Myocyte (in vitro differentiated cells): ENCODE data around the gene SMOC2. TPM values are rescaled to one million over a fixed set of nuclear protein-coding genes. Genes with fewer than 3 reads are reported as not detected.

Experiments
- DNase-seq: peaks from one replicate; pipeline ENCODE4 v3.0.0-alpha.2; 2012; ENCODE audit warnings: low read depth
- total RNA-seq: library from RNA; depleted of rRNA; stranded (reverse); fragments of >200 nt; gene quantifications from 2 replicates; pipeline ENCODE4 v1.2.3, GENCODE V29; 2014

Gene SMOC2
- total RNA-seq, 1 donor from 2014 or later = not detected

- DNase-seq = no peak
Observed at GRCh38 chr6:168479421-168479820, 38.4 kb downstream of the SMOC2 start.

- DNase-seq = no peak
Observed at GRCh38 chr6:168480481-168480880, 39.5 kb downstream of the SMOC2 start.

GRCh38 chr6:168485818-168486217 lies 44.8 kb downstream of the SMOC2 start:
- no peak for DNase-seq

- no peak for DNase-seq
Observed at GRCh38 chr6:168490757-168491156, 49.8 kb downstream of the SMOC2 start.

GRCh38 chr6:168493976-168494375 lies 53.0 kb downstream of the SMOC2 start:
- no peak for DNase-seq

GRCh38 chr6:168494726-168495125 lies 53.7 kb downstream of the SMOC2 start:
- DNase-seq = no peak

GRCh38 chr6:168495133-168495532 lies 54.1 kb downstream of the SMOC2 start:
- no peak for DNase-seq

GRCh38 chr6:168495636-168496035 lies 54.7 kb downstream of the SMOC2 start:
- DNase-seq = no peak

GRCh38 chr6:168496139-168496996 lies 55.4 kb downstream of the SMOC2 start:
- no peak for DNase-seq

- no peak for DNase-seq
Observed at GRCh38 chr6:168496997-168497331, 56.0 kb downstream of the SMOC2 start.

- no peak for DNase-seq
Observed at GRCh38 chr6:168497381-168497780, 56.4 kb downstream of the SMOC2 start.

- no peak for DNase-seq
Observed at GRCh38 chr6:168498161-168498843, 57.3 kb downstream of the SMOC2 start.

- DNase-seq = no peak
Observed at GRCh38 chr6:168499045-168499650, 58.2 kb downstream of the SMOC2 start.

GRCh38 chr6:168500519-168500918 lies 59.5 kb downstream of the SMOC2 start:
- no peak for DNase-seq

- DNase-seq = no peak
Observed at GRCh38 chr6:168501561-168501960, 60.6 kb downstream of the SMOC2 start.

GRCh38 chr6:168504366-168504765 lies 63.4 kb downstream of the SMOC2 start:
- DNase-seq = no peak

- no peak for DNase-seq
Observed at GRCh38 chr6:168506460-168506859, 65.5 kb downstream of the SMOC2 start.

- DNase-seq = no peak
Observed at GRCh38 chr6:168507297-168507696, 66.3 kb downstream of the SMOC2 start.

- DNase-seq = no peak
Observed at GRCh38 chr6:168507730-168508129, 66.7 kb downstream of the SMOC2 start.

- no peak for DNase-seq
Observed at GRCh38 chr6:168508903-168509302, 67.9 kb downstream of the SMOC2 start.

- DNase-seq = no peak
Observed at GRCh38 chr6:168513766-168514165, 72.8 kb downstream of the SMOC2 start.

- no peak for DNase-seq
Observed at GRCh38 chr6:168514216-168514615, 73.2 kb downstream of the SMOC2 start.
